Right hindlimb (tissue), 1 donor: ENCODE measurements around the gene C2CD4B.

Experiments
- DNase-seq: peaks from one replicate; pipeline ENCODE4 v3.0.0-alpha.2; 2018

The C2CD4B gene

DNA sequence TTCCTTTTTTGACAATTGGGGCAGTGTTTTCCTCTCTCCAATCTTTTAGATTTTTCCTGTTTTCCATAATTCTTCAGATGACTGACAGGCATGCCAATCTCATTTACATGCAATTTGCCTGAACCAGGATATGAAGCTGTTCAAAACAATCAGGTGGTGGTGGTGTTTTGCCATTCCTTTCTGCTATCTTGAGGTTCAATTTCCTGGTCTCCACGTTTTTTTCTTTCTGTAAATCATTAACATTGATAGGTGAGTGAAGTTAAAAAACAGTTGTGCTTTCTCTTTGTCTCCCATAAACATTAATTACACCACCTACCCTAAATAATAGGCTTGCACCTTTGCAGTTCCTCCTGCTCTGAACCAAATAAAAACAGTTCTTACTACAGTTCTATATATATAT lies 49.2 kb downstream of the C2CD4B start:
- DNase-seq: no peak
